GM12878 (cell line): ENCODE results near the gene C16orf87. TPM values are rescaled to one million over a fixed set of nuclear protein-coding genes. Genes with fewer than 3 reads are reported as not detected.
A peak's percentile ranks its signal among the peaks of the same experiment; 100 is the strongest.

Experiments used
- ATAC-seq: fragments of 200-7000 bp; cut with Tn5 transposase; 3 replicates; pipeline ENCODE4 v1.9.1; 2020; ENCODE audit warnings: mild to moderate bottlenecking, moderate library complexity
- BruUV-seq: library from RNA; stranded (reverse); fragments of 400-500 nt; replicated peaks from 2 replicates; lab custom pipeline; 2021; lab: Mats Ljungman, UMichigan
- CTCF ChIA-PET: fragments of 300-600 bp; sonication (Branson Sonifier 250); formaldehyde crosslinking; extraction: SDS; loops from one replicate; lab custom pipeline; 2021; ENCODE audit warnings: inconsistent platforms; lab: Yijun Ruan, JAX
- POLR2A ChIA-PET: fragments of 350-600 bp; formaldehyde crosslinking; extraction: SDS; loops from one replicate; lab custom pipeline; 2021; ENCODE audit warnings: inconsistent platforms; lab: Charles Lee
- RAD21 ChIA-PET: fragments of 300-600 bp; sonication (Branson Sonifier 250); formaldehyde crosslinking; loops from one replicate; lab custom pipeline; 2023; ENCODE audit warnings: antibody characterized with exemption; ENCODE audit not compliant: unreplicated experiment; lab: Charles Lee
- SMC1A ChIA-PET: fragments of 300-600 bp; sonication (Branson Sonifier 250); formaldehyde crosslinking; loops from one replicate; lab custom pipeline; 2023; ENCODE audit not compliant: unreplicated experiment, uncharacterized antibody; lab: Charles Lee
- DNase-seq: peaks from one replicate; pipeline ENCODE4 v3.0.0-alpha.2; 2011; ENCODE audit warnings: low read depth, low spot score
- FAIRE-seq: peaks from 3 replicates; lab custom pipeline; 2011; peaks lifted over from hg19 to GRCh38; lab: Jason Lieb, UNC
- H2AFZ ChIP-seq: 2 replicates; pipeline ENCODE4 v1.6.0; 2011; ENCODE audit warnings: low read depth, low read length, control low read depth; ENCODE audit not compliant: control insufficient read depth
- H3K27ac ChIP-seq: 2 replicates; pipeline ENCODE4 v1.5.1; 2011; ENCODE audit warnings: control low read depth; ENCODE audit not compliant: control insufficient read depth, insufficient read depth
- H3K27me3 ChIP-seq, 2 experiments: replicated peaks in 1 of 2; 2 replicates each; pipeline versions ENCODE4 v1.6.0 to v1.6.1; 2011; ENCODE audit warnings: low read length in 1 of 2; ENCODE audit not compliant: control insufficient read depth in 2 of 2, insufficient read depth in 2 of 2
- H3K36me3 ChIP-seq, 2 experiments: 2 replicates each; pipeline ENCODE4 v1.5.1; 2011; ENCODE audit warnings: low read length in 1 of 2; ENCODE audit not compliant: control insufficient read depth in 2 of 2, insufficient read depth in 2 of 2
- H3K4me1 ChIP-seq: 2 replicates; pipeline ENCODE4 v1.6.1; 2011; ENCODE audit warnings: mild to moderate bottlenecking, low read length, moderate library complexity, mixed read lengths; ENCODE audit not compliant: control insufficient read depth, insufficient read depth
- H3K4me2 ChIP-seq: 2 replicates; pipeline ENCODE4 v1.6.0; 2011; ENCODE audit warnings: control low read depth; ENCODE audit not compliant: control insufficient read depth, insufficient read depth
- H3K4me3 ChIP-seq: fragments of 200-600 bp; sonication (generic); 2 replicates; pipeline ENCODE4 v1.5.1; 2016
- H3K79me2 ChIP-seq: 2 replicates; pipeline ENCODE4 v1.6.0; 2011; ENCODE audit warnings: low read length; ENCODE audit not compliant: control insufficient read depth, insufficient read depth
- H3K9ac ChIP-seq: 2 replicates; pipeline ENCODE4 v1.8.0; 2011; ENCODE audit warnings: low read length, control low read depth, mixed read lengths; ENCODE audit not compliant: control insufficient read depth, insufficient read depth
- H3K9me3 ChIP-seq: replicated peaks from 3 replicates; pipeline ENCODE4 v1.5.1; 2011; ENCODE audit warnings: mild to moderate bottlenecking, low read length; ENCODE audit not compliant: control insufficient read depth, insufficient read depth
- H4K20me1 ChIP-seq: 2 replicates; pipeline ENCODE4 v1.6.0; 2011; ENCODE audit not compliant: control insufficient read depth, insufficient read depth
- BHLHE40 ChIP-seq, 2 experiments: fragments of 450-650 bp in 1 of 2; IDR thresholded peaks; 2 replicates each; pipeline ENCODE4 v1.6.1; 2011 to 2017; ENCODE audit warnings: low read depth in 2 of 2, borderline replicate concordance in 1 of 2, improper control_type of control experiment in 1 of 2, low read length in 1 of 2, mild to moderate bottlenecking in 1 of 2
- CEBPB ChIP-seq, 2 experiments: fragments of 150-350 bp in 1 of 2; IDR thresholded peaks; 2 replicates each; pipeline ENCODE4 v1.6.1; 2012 to 2014; ENCODE audit warnings: low read depth in 2 of 2, low read length in 2 of 2, borderline replicate concordance in 1 of 2, inconsistent platforms in 1 of 2
- MYC ChIP-seq: IDR thresholded peaks from 2 replicates; pipeline ENCODE4 v1.6.1; 2011; ENCODE audit warnings: mild to moderate bottlenecking, low read length, moderate library complexity, inconsistent platforms; ENCODE audit not compliant: insufficient read depth, insufficient replicate concordance, insufficient read length, severe bottlenecking
- TBL1XR1 ChIP-seq: IDR thresholded peaks from 2 replicates; pipeline ENCODE4 v1.6.1; 2012; ENCODE audit warnings: low read depth, low read length, improper control_type of control experiment
- WGBS: methylation state at CpG from one replicate; pipeline ENCODE4 v1.1.6; 2016; ENCODE audit warnings: low lambda C conversion rate; ENCODE audit not compliant: insufficient replicate concordance, insufficient coverage; ENCODE audit errors: missing lambda C conversion rate; 5-methylcytosine and 5-hydroxymethylcytosine counted together
- in situ Hi-C: fragments of 300-500 bp; cut with MboI; formaldehyde crosslinking; loops from 9 replicates; pipeline ENCODE4 v1.14.3; 2018; ENCODE audit warnings: mixed read lengths
- intact Hi-C: fragments of 100-400 bp; cut with micrococcal nuclease; formaldehyde crosslinking; loops from one replicate; pipeline ENCODE4 v1.14.2; 2022; ENCODE audit not compliant: unreplicated experiment
- polyA plus RNA-seq, 11 experiments: library from polyadenylated mRNA; depleted of rRNA in 4 of 11; unstranded in 6 of 11; stranded (reverse) in 5 of 11; fragments of >200 nt; fragmentation: Nextera tagmentation in 4 of 11; fragmentation: Illumina TruSeq in 1 of 11; extraction: Ambion mirVana in 4 of 11; extraction: Trizol in 1 of 11; gene quantifications; 1 replicate in 1 of 11; 2 replicates in 10 of 11; pipeline versions ENCODE4 v1.2.1 to v1.2.3, GENCODE V29; 2011 to 2016; ENCODE audit warnings: inconsistent platforms in 2 of 11, missing spikeins in 2 of 11, low read depth in 1 of 11
- total RNA-seq, 4 experiments: library from RNA; depleted of rRNA in 3 of 4; stranded (reverse); fragments of >200 nt in 3 of 4; fragmentation: Illumina TruSeq in 1 of 4; extraction: Trizol in 1 of 4; gene quantifications; 2 replicates each; pipeline versions ENCODE4 v1.2.1 to v1.2.3, GENCODE V29; 2013 to 2021

The C16orf87 gene
- total and polyA plus RNA-seq, 10 of the 15 experiments (the other 5 are each of a cell fraction or from before 2014, with no cell fraction given): 18.4 to 72.6 (median 31.0) TPM

- POLR2A ChIA-PET: interaction anchor here (0.6 kb wide), 3 partner anchors 44 to 235 kb away, joined by 5 to 6 read pairs (median 6); no protein-coding TSS in a partner anchor
- H4K20me1 ChIP-seq: no peaks in the 10 kb centered on the region
- no peak overlapping the region for H3K9ac ChIP-seq
- no peak overlapping the region for H3K4me3 ChIP-seq
- TF ChIP-seq TBL1XR1: no peak
- peak; percentile 38 to 78; a peak in 2 of 4 replicates for TF ChIP-seq BHLHE40 (IDR thresholded peaks at IDR 0.05; ENCODE audit: borderline replicate concordance in 1 of 2, low read depth in 2 of 2, low read length in 1 of 2)
- no peak overlapping the region for H3K4me2 ChIP-seq
- intact Hi-C loops (no loop called here), in situ Hi-C loops (no loop called here)
- BruUV-seq: no TSS peak
- RAD21 ChIA-PET: interaction anchor here (0.6 kb wide), 1 partner anchor 13 kb away, joined by 5 read pairs; no protein-coding TSS in a partner anchor
- H3K9me3 ChIP-seq: peaks cover 19% of the 10 kb centered on the region; the same call in 2 of the 3 replicates
- H3K36me3 ChIP-seq: no peaks in the 10 kb centered on the region
- H2AFZ ChIP-seq: no peak overlapping the region
- no peaks in the 10 kb centered on the region for H3K79me2 ChIP-seq
- ATAC-seq (no peak; the same call in 2 of the 3 replicates), FAIRE-seq (no peak), DNase-seq (no peak)
- CTCF ChIA-PET: interaction anchor here (0.6 kb wide), 1 partner anchor 105 kb away, joined by 4 read pairs; no protein-coding TSS in a partner anchor
- H3K4me1 ChIP-seq: peaks cover 34% of the 10 kb centered on the region
- no peak overlapping the region for H3K27ac ChIP-seq
- H3K27me3 ChIP-seq: no peaks in the 10 kb centered on the region
- SMC1A ChIA-PET: no interaction called here
- WGBS: 45% methylated on average over 2 of the region's 2 CpGs
Observed at GRCh38 chr16:46782320-46782719, 48.7 kb downstream of the C16orf87 start.

GRCh38 chr16:46777804-46778203 is 53.2 kb downstream of the C16orf87 start:
- SMC1A ChIA-PET: interaction anchor here (1.1 kb wide), 2 partner anchors 103 to 1677 kb away, joined by 4 read pairs; no protein-coding TSS in a partner anchor
- H3K27me3 ChIP-seq: no peaks in the 10 kb centered on the region
- no peaks in the 10 kb centered on the region for H3K36me3 ChIP-seq
- CTCF ChIA-PET: no interaction called here
- RAD21 ChIA-PET: no interaction called here
- in situ Hi-C loops (no loop called here), intact Hi-C loops (no loop called here)
- POLR2A ChIA-PET: no interaction called here
- H4K20me1 ChIP-seq: no peaks in the 10 kb centered on the region
- H3K79me2 ChIP-seq: no peaks in the 10 kb centered on the region
- FAIRE-seq (no peak), ATAC-seq (no peak), DNase-seq (no peak)
- WGBS: 68% methylated on average over 12 of the region's 12 CpGs
- TF ChIP-seq CEBPB (IDR thresholded peaks at IDR 0.05; ENCODE audit: borderline replicate concordance in 1 of 2, low read depth in 2 of 2, low read length in 2 of 2) (no peak), MYC (no peak)
- BruUV-seq: no TSS peak
- no peak overlapping the region for H3K27ac ChIP-seq
- H3K4me3 ChIP-seq: no peak overlapping the region
- peaks cover 17% of the 10 kb centered on the region for H3K4me1 ChIP-seq
- H2AFZ ChIP-seq: no peak overlapping the region
- no peak overlapping the region for H3K4me2 ChIP-seq
- H3K9me3 ChIP-seq: peaks cover 10% of the 10 kb centered on the region; the same call in 2 of the 3 replicates
- H3K9ac ChIP-seq: no peak overlapping the region
